Right hindlimb (tissue), 1 donor: ENCODE measurements around the gene SLC9A8.
"Not testable (repeated sequence)": the region's sequence is repeated elsewhere in the genome, so short reads cannot be mapped to it uniquely, and the experiment has no call there.

Experiments
- DNase-seq: peaks from one replicate; pipeline ENCODE4 v3.0.0-alpha.2; 2018

Gene SLC9A8

GRCh38 chr20:49787371-49788357 is 25.0 kb upstream of the SLC9A8 start:
- no peak for DNase-seq

DNA sequence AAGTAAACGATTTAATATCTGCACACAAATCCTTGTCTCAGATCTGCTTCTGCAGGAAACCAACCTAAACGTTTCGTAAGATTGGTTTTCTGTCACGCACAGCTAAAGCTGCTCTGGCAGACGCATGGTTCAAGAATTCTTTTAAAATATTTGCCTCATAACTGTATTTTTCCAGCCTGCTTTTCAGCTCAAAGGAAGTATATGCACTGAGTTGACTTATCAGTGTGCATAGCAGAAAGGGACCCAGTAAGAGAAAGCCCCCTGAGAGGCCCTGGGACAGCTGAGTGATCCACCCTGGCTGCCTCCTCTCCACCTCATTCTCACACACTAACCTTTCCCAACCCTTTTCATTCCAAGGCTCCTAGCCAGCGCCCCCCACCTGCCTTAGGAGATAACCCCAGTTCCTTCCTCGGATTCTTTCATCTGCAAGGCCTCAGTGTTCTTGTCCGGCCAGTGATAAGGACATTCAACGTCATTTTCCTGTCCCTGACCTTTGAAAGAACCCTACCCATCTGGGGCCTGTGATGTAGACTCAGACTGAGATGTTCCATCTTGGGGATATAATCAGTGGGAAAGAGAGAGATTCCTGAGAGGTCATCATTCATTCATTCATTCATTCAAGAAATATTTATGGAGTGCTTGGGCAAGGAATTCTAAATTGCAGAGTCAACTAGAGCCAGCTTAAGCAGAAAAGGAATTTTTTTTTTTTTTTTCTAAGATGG is 22.4 kb upstream of the SLC9A8 start:
- DNase-seq: no peak

DNA sequence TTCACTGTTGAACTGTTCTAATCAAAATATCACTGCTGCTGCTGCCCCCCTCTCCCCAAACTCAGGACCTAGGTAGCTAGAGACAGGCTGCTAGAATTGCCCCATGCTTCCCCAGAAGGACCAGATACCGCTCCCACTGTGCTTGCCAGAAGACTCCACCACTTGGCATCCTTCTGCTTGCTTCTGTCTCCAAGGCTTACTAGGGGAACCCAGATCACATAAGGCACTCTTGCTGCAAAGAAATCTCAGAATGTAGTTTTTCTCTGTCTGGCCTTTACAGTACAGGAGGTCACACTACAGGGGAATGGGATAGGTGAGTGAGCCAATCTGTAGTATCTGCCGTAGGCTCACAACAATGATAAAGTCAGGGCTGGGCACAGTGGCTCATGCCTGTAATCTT is 21.5 kb upstream of the SLC9A8 start:
- DNase-seq: no peak

- DNase-seq: no peak
These were observed 20.6 kb upstream of the SLC9A8 start for GRCh38 chr20:49792006-49792405.

- no peak for DNase-seq
These were observed 20.0 kb upstream of the SLC9A8 start for GRCh38 chr20:49792611-49793010.

DNA sequence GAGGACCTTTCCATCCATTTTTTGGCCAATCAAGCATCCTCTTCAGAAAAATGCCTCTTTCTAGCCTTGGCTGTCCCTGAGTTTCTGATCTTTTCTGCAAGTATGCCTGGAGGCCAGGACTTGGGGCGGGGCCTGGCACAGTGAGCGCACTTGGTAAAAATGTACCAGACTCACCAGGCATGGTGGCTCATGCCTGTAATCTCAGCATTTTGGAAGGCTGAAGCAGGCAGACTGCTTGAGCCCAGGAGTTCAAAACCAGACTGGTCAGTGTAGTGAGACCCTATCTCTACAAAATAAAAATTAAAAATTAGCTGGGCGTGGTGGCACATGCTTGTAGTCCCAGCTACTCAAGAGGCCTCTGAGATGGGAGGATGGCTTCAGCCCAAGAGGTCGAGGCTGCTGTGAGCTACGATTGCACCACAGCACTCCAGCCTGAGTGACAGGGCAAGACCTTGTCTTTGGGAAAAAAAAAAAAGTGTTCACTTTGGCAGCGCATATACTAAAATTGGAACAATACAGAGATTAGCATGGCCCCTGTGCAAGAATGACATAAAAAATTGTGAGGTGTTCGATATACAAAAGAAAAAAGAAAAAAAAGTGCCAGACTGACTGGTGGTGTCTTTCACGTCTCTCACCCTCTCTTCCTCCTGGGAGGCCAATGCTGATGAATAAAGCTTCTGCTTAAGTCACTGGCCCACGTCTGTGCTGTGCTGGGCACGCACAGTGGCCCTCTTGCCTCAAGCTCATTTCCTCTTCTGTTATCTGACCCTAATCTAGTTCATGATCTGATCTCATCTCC is 18.1 kb upstream of the SLC9A8 start:
- no peak for DNase-seq

DNA sequence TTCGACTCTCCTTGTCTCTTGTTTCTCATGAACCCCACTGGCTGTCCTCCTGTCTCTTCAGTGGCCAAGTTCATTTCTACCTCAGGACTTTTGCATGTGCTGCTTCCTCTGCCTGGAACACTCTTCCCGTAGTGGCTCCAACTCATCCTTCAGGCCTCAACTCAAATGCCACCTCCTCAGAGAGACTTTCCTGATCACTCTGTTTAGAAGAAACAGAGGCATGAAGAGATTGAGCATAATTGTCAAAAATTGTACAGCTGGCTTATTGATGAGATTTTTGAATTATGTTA is 17.5 kb upstream of the SLC9A8 start:
- no peak for DNase-seq

DNA sequence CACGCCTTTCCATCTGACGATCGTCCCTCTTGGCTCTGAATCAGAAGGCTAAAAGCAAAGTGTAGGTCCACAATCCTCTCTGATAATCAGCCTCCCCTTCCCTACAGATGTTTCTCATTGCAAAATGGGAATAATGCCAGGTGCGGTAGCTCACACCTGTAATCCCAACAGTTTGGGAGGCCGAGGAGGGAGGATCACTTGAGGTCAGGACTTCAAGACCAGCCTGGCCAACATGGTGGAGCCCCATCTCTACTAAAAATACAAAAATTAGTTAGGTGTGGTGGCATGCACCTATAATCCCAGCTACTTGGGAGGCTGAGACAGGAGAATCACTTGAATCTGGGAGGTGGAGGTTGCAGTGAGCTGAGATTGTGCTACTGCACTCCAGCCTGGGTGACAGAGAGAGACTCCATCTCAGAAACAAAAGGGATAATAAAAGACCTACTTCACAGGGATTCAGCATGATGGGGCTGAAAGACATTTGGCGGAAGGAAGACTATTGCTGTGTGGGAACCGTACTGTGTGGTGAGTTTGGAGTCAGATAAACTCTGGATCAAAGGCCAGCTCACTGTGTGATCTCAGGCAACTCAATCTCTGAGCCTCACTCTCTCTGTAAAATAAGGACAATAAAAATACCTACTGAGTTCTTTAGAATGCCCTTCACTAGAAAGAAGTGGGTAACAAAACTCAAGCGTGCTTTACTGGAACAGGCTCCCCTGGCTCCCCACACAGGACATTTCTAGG is 15.9 kb upstream of the SLC9A8 start:
- no peak for DNase-seq

GRCh38 chr20:49797344-49797615 is 15.3 kb upstream of the SLC9A8 start:
- DNase-seq: no peak

GRCh38 chr20:49798718-49799117 is 13.9 kb upstream of the SLC9A8 start:
- no peak for DNase-seq

DNA sequence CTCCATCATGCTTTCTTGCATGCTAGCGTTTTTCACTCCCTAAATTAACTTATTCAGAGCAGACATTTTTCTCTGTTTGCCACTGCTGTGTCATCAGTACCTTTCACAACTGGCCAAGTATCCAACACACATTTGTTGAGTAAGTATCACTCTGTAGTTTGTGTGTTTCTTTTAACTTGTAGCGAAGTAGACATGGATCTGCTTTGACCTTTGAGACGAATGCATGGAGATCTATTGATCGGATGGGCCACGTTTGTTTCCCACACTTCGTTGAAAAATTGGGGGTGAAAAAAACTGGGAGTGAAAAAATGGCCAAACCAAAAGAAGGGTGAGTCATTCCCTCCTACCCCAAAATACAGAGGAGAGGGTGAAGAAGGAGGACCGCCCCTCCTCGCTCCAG is 12.9 kb upstream of the SLC9A8 start:
- no peak for DNase-seq

GRCh38 chr20:49803418-49803817 is 9.2 kb upstream of the SLC9A8 start:
- DNase-seq: no peak

DNA sequence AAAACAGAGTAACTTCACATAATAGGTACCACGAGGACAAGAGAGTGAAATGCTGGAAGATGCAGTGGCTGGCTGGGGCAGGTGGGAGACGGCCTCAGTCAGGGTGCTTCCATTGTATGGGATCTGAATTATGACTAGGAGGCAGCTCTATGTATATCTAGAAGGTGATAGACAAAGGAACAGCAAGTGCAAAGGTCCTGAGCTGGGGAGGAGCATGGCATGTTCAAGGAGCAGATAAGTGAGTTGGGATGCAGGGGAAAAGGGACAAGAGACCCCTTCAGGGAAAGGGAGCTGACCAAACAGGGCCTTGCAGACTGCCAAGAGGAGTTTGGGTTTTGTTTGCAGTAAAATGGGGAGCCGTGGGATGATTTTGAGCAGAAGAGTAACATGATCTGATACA is 8.3 kb upstream of the SLC9A8 start:
- DNase-seq: no peak

GRCh38 chr20:49805224-49805876 is 7.3 kb upstream of the SLC9A8 start:
- not testable (repeated sequence) for DNase-seq

GRCh38 chr20:49808753-49809152 is 3.9 kb upstream of the SLC9A8 start:
- DNase-seq: no peak

GRCh38 chr20:49809803-49810359 is 2.7 kb upstream of the SLC9A8 start:
- DNase-seq: no peak

DNA sequence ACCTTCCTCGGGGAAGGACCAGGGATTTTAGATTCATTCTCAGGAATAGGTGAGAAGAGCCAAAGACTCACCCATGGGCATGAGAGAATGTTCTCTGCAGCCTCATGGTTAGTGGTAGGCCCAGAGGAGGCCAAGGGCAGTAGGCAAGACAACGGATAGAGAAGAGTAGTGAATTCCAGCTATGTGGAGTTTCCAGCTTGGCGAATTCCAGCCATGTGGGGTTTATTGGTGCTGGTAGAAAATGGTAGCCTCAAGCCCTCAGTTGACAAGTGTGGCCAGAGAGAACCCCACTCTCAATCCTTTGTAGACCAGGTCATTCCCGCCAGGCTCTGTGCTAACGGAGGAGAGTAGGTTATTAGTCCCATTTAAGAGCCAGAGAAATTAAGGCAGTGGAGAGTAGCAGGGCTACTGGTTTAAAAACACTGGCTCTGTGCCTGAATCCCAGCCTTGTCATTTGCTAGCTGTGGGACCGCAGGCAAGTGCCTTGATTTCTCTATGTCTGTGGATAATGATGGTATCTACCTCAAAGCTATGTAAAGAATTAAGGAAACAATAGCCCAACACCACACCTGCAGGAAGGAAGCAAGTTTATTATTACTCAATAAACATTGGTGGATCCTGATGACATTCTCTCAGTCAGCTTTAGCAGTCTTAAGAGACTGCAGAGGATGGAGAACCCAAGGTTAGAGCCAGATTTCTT is 2.0 kb upstream of the SLC9A8 start:
- no peak for DNase-seq

GRCh38 chr20:49811825-49812506 is 662 bp upstream of the SLC9A8 start:
- no peak for DNase-seq

DNA sequence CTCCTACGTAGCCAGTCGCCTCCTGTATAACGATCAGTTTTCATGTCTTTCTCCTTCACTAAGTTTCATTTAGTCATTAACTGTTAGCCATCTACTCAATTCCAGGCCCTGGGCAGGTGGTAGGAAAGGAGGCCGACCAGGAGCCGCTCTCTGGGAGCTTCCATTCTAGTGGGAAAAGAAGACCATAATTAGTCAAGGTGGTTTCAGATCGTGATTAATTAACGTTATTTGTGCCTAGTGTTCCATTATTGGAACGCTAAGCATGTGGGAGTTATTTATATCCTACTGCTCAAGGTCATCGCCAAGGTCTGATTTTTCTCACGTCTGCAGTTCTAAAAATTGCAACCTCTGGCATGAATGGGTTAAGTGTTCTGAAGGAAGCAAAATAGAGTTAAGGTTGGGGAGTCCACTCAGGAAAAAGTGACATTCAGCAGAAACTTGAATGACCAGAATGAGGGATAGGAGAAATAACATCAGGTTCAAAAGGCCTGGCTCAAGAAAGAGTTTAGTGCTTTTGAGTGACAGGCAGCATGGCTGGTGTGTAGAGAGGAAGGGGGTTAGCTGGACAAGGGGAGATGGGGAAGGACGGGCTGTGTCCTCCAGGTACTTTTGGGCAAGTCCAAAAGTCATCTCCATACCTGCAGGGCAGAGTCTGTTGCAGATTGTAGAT is 812 bp downstream of the SLC9A8 start:
- DNase-seq: no peak

- DNase-seq: no peak
These were observed 1.5 kb downstream of the SLC9A8 start for GRCh38 chr20:49814057-49814694.
